Measurements from ENCODE around the gene KDSR. TPM values are rescaled to one million over a fixed set of nuclear protein-coding genes. Genes with fewer than 3 reads are reported as not detected.

KDSR gene
- polyA plus RNA-seq, 2 of the 4 experiments (the other 2 are of a cell fraction) = 13.6 to 21.2 TPM

Other genes with a start within 250 kb of the KDSR start
- 0.50 and 0.53 TPM in 2 replicates for gene BCL2, start 47.4 kb downstream of the KDSR start, polyA plus RNA-seq (2011; rRNA removed)
- 0.56 to 0.66 TPM (median 0.61 TPM) in 3 replicates for gene BCL2, start 47.4 kb downstream of the KDSR start, polyA plus RNA-seq (2017; fragmentation: RNase III; extraction: RNeasy Plus Mini Kit Qiagen cat#74134 plus additional on column Dnase treatment)
- gene VPS4B, start 55.3 kb upstream of the KDSR start, polyA plus RNA-seq (2011; rRNA removed) = 19.8 and 24.2 TPM in 2 replicates
- 20.6 to 21.8 TPM (median 21.8 TPM) in 3 replicates for gene VPS4B, start 55.3 kb upstream of the KDSR start, polyA plus RNA-seq (2017; fragmentation: RNase III; extraction: RNeasy Plus Mini Kit Qiagen cat#74134 plus additional on column Dnase treatment)
- 0.11 and 0.12 TPM in 2 replicates for gene SERPINB5, start 109.8 kb upstream of the KDSR start, polyA plus RNA-seq (2011; rRNA removed)
- gene SERPINB5, start 109.8 kb upstream of the KDSR start, polyA plus RNA-seq (2017; fragmentation: RNase III; extraction: RNeasy Plus Mini Kit Qiagen cat#74134 plus additional on column Dnase treatment) = 0.04 to 0.08 TPM (median 0.08 TPM) in 3 replicates
- gene SERPINB12, start 175.2 kb upstream of the KDSR start, polyA plus RNA-seq (2011; rRNA removed) = not detected in 2 replicates
- not detected in 3 replicates for gene SERPINB12, start 175.2 kb upstream of the KDSR start, polyA plus RNA-seq (2017; fragmentation: RNase III; extraction: RNeasy Plus Mini Kit Qiagen cat#74134 plus additional on column Dnase treatment)
- not detected in 2 replicates for gene SERPINB13, start 220.1 kb upstream of the KDSR start, polyA plus RNA-seq (2011; rRNA removed)
- not detected in 3 replicates for gene SERPINB13, start 220.1 kb upstream of the KDSR start, polyA plus RNA-seq (2017; fragmentation: RNase III; extraction: RNeasy Plus Mini Kit Qiagen cat#74134 plus additional on column Dnase treatment)

All from A549 (cell line).